ENCODE results near the gene GOLGA8K.
"Not testable (repeated sequence)": the region's sequence is repeated elsewhere in the genome, so short reads cannot be mapped to it uniquely, and the experiment has no call there.

The GOLGA8K gene

DNA sequence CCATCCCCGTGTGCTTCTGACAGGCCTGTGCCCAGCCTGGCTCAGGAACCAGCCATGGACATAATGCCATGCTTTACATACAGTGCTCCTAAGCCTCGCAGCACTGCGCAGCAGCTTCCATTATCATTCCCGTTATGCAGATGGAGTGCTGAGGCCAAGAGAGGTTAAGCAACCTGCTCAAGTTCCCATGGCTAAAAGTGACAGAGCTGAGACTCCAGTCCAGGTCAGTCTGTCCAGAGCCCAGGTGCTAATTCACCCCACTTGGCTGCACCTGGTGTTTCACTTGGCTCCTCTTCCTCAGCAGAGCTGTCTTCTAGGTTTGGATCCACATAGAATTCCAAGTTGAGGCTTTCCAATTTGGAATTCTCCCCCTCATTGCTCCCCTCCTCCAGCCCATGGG lies 41.4 kb downstream of the GOLGA8K start:
- in situ Hi-C loops (cut with MboI; ENCODE audit: low pct_unique_long_range_greater_than_20kb, low sequenced_read_pairs); DNase-seq: not testable (repeated sequence)

- DNase-seq; in situ Hi-C loops (cut with MboI; ENCODE audit: low pct_unique_long_range_greater_than_20kb, low sequenced_read_pairs): not testable (repeated sequence)
Observed at GRCh38 chr15:32358462-32358861, 44.6 kb downstream of the GOLGA8K start.

GRCh38 chr15:32356909-32357308 lies 46.2 kb downstream of the GOLGA8K start:
- DNase-seq; in situ Hi-C loops (cut with MboI; ENCODE audit: low pct_unique_long_range_greater_than_20kb, low sequenced_read_pairs): not testable (repeated sequence)

- in situ Hi-C loops (cut with MboI; ENCODE audit: low pct_unique_long_range_greater_than_20kb, low sequenced_read_pairs); DNase-seq: not testable (repeated sequence)
Observed at GRCh38 chr15:32352748-32353147, 50.3 kb downstream of the GOLGA8K start.

DNA sequence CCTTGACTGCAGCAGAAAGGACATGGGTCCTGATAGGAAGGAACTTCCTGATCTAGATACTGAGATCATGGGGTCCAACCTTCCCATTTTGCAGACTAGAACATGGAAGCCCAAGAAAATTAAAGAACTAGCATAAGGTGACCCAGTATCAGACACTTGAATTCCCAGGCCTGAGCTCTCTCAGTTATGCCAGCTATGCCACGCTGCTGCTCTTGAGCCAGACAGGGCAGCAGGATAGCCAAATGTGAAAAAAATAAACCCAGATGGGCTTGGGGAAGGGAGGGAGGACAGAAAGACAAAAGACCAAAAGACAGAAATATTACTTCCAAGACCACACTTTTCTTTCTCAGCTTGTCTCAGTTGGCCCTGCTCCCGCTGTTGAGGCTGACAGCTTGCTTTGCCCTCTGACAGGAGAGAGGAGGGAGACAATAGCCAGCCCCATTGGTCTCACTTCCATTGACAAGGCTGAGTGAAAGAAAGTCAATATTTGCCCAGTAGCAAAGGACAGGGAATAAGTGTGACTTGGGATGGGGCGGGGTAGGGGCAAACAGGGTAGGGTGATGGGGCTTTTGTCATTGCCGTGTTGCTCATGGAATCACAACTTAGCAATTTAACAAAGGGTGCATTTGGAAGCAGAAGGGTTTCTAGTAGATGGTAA lies 52.4 kb downstream of the GOLGA8K start:
- in situ Hi-C loops (cut with MboI; ENCODE audit: low pct_unique_long_range_greater_than_20kb, low sequenced_read_pairs); DNase-seq: not testable (repeated sequence)

DNA sequence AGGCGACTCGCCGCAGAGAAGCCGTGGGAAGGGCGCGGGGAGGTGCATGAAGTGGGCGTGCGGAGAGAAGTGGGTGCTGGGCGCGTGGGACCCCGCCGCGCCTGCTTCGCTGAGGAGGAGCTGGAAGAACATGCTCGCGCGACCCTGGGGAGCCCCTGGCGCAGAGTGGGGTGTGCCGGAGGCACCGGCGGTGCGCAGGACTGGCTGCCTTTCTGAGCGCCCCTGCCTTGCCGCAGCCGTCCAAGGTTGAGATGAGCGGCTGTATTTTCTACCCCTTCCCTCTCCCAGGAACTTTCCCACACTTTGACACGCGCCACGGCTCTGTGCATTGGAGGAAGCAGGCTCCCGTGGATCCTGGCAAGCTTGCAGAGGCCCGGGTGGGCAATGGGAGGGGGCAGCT lies 56.1 kb downstream of the GOLGA8K start:
- DNase-seq; in situ Hi-C loops (cut with MboI; ENCODE audit: low pct_unique_long_range_greater_than_20kb, low sequenced_read_pairs): not testable (repeated sequence)

DNA sequence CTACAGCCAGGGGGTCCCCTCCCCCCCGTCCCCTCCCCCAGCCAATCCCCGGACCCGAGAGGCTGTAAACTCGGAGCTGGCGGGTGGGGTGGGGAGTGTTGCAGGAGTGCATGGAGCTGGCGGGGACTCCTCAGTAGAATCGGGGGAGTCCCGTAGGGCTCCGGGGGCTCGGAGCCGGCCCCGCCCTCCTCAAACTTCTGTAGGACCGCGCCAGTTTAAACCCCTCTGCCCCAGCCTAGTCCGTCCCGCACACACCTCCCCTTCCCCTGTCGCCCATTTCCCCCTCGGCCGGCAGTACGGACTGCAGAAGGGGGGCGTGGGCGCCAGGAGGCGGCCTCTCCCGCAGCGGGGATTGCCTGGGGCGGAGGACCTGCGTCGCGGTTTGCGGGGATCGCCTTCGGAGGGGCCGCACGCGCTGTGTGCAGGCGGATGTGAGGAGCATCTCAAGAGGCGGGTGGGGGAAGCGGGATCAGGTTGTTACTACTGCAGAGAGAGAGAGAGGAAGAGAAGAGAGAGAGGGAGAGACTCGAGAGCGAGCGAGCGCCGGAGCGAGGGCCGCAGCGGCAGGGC lies 57.0 kb downstream of the GOLGA8K start:
- in situ Hi-C loops (cut with MboI; ENCODE audit: low pct_unique_long_range_greater_than_20kb, low sequenced_read_pairs); DNase-seq: not testable (repeated sequence)

DNA sequence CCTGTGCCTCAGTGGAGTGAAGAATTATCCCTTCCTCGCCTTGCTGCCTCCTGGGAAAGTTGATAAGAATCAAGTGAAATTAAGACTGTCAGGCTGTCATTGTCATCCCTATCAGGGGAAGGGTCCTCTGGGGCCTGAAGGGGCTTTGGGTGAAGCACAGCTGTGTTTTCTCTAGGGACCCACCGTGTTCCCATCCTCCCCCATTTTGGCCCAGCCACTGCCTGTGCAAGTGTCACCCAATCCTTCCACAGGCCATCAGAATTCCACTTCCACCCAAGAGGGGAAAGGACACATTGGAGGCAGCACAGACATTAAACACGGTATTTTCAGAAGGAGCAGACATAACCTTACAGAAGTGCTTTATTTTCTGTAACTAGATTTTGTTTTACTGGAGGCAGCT lies 59.2 kb downstream of the GOLGA8K start:
- in situ Hi-C loops (cut with MboI; ENCODE audit: low pct_unique_long_range_greater_than_20kb, low sequenced_read_pairs); DNase-seq: not testable (repeated sequence)
